DND-41 (cell line): ENCODE data around the gene NHLRC2.

ENCODE experiments used
- ATAC-seq: fragments of 200-7000 bp; cut with Tn5 transposase; 3 replicates; pipeline ENCODE4 v1.9.1; 2021; ENCODE audit warnings: low read depth; ENCODE audit not compliant: insufficient read depth
- DNase-seq: peaks from one replicate; pipeline ENCODE4 v3.0.0-alpha.2; 2020
- H2AFZ ChIP-seq: 2 replicates; pipeline ENCODE4 v1.6.0; 2012; ENCODE audit warnings: low read depth, low read length
- H3K27ac ChIP-seq: 2 replicates; pipeline ENCODE4 v1.5.1; 2012; ENCODE audit warnings: low read length, inconsistent platforms
- H3K27me3 ChIP-seq: fragments of 200-600 bp; sonication (generic); 2 replicates; pipeline ENCODE4 v1.6.0; 2012; ENCODE audit warnings: low read length, mild to moderate bottlenecking, inconsistent platforms; ENCODE audit not compliant: insufficient read depth, poor library complexity
- H3K36me3 ChIP-seq: 2 replicates; pipeline ENCODE4 v1.5.1; 2012; ENCODE audit warnings: low read length, inconsistent platforms; ENCODE audit not compliant: insufficient read depth
- H3K4me1 ChIP-seq: 2 replicates; pipeline ENCODE4 v1.5.1; 2012; ENCODE audit warnings: mild to moderate bottlenecking, low read length; ENCODE audit not compliant: insufficient read depth
- H3K4me2 ChIP-seq: 2 replicates; pipeline ENCODE4 v1.6.0; 2012; ENCODE audit warnings: mild to moderate bottlenecking, moderate library complexity, low read length, inconsistent platforms; ENCODE audit not compliant: insufficient read depth
- H3K4me3 ChIP-seq, 2 experiments: fragments of 200-600 bp in 1 of 2; shearing (Covaris generic) in 1 of 2; 2 replicates each; pipeline ENCODE4 v1.5.1; 2012 to 2016; ENCODE audit warnings: inconsistent platforms in 2 of 2, low read length in 2 of 2, mild to moderate bottlenecking in 2 of 2, low read depth in 1 of 2, moderate library complexity in 1 of 2
- H3K79me2 ChIP-seq: 2 replicates; pipeline ENCODE4 v1.6.0; 2012; ENCODE audit warnings: low read length, inconsistent platforms; ENCODE audit not compliant: insufficient read depth
- H3K9ac ChIP-seq: 2 replicates; pipeline ENCODE4 v1.6.0; 2012; ENCODE audit warnings: low read depth, mild to moderate bottlenecking, inconsistent platforms, low read length, moderate library complexity
- H3K9me3 ChIP-seq: 2 replicates; pipeline ENCODE4 v1.5.1; 2012; ENCODE audit warnings: low read length, moderate library complexity, mild to moderate bottlenecking, inconsistent platforms; ENCODE audit not compliant: insufficient read depth, severe bottlenecking
- H4K20me1 ChIP-seq: 2 replicates; pipeline ENCODE4 v1.6.0; 2012; ENCODE audit warnings: low read length; ENCODE audit not compliant: insufficient read depth
- EZH2 ChIP-seq: IDR thresholded peaks from 3 replicates; pipeline ENCODE4 v1.6.1; 2012; ENCODE audit warnings: borderline replicate concordance, low read depth, mild to moderate bottlenecking, moderate library complexity, low read length, inconsistent platforms; ENCODE audit not compliant: severe bottlenecking
- TF ChIP-seq, protein P1 (sequence below): IDR thresholded peaks from 2 replicates; pipeline ENCODE4 v1.5.1; 2012; ENCODE audit warnings: borderline replicate concordance, low read length, moderate library complexity, mild to moderate bottlenecking; ENCODE audit not compliant: poor library complexity, severe bottlenecking; ENCODE audit errors: extremely low read depth

Gene NHLRC2

DNA sequence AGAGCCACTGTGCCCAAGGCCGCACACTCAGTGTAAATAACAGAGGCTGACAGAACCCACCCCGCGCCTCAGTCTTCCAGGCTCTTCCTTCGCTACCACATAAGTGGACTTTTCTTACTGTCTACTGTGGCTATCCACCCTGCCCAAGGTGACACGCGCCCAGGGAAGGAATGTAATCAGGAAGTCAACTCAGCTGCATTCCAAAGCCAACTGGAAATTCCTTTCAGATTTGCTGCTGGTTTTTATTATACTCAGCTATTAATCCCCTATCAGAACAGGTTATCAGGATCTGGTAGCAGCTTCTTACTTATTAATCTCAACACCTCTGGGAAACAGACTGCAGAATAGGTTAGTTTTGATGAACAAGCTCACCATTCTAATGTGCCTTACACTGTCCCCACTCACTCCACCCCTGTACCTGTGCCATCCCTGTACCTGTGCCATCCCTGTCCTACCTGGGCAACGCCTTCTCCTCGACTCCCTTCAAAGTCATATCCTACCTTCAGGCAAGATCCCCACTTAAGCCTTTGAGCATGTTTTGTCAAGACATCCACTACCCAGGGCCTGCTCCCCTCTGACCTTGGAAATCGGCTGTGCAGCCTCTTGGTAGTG is 90.7 kb downstream of the NHLRC2 start:
- ATAC-seq (no peak), DNase-seq (no peak)
- Histone ChIP-seq H3K27me3 (no peaks in the 10 kb centered on the region), H3K9me3 (no peaks in the 10 kb centered on the region), H3K27ac (no peak overlapping the region), H4K20me1 (no peaks in the 10 kb centered on the region), H3K4me1 (no peaks in the 10 kb centered on the region), H3K4me3 (no peak overlapping the region), H3K79me2 (no peaks in the 10 kb centered on the region), H3K36me3 (no peaks in the 10 kb centered on the region), H3K9ac (no peak overlapping the region), H2AFZ (no peak overlapping the region), H3K4me2 (no peak overlapping the region)
- no peak for TF ChIP-seq EZH2
- TF ChIP-seq, protein P1, sequence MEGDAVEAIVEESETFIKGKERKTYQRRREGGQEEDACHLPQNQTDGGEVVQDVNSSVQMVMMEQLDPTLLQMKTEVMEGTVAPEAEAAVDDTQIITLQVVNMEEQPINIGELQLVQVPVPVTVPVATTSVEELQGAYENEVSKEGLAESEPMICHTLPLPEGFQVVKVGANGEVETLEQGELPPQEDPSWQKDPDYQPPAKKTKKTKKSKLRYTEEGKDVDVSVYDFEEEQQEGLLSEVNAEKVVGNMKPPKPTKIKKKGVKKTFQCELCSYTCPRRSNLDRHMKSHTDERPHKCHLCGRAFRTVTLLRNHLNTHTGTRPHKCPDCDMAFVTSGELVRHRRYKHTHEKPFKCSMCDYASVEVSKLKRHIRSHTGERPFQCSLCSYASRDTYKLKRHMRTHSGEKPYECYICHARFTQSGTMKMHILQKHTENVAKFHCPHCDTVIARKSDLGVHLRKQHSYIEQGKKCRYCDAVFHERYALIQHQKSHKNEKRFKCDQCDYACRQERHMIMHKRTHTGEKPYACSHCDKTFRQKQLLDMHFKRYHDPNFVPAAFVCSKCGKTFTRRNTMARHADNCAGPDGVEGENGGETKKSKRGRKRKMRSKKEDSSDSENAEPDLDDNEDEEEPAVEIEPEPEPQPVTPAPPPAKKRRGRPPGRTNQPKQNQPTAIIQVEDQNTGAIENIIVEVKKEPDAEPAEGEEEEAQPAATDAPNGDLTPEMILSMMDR: no peak

DNA sequence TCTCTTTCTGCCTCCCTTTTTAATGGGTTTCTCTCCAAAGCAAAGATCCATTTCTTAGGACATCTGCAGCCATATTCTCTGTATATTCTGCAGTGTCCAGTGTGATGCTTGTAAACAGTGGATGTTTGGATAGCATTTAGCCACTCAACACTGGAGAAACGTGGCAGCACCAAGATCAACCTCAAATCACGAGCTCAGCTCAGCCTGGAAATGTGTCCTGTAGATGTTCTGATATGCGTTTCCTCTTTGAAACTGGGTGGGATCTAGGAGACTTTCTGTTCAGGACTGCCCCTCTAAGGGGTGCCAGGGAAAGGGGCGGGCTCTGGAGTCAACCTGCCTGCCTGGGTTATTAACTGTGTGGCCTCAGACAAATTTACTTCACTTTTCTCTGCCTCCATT is 91.2 kb downstream of the NHLRC2 start:
- TF ChIP-seq, protein P1: no peak
- TF ChIP-seq EZH2: no peak
- H3K36me3 ChIP-seq: no peaks in the 10 kb centered on the region
- no peaks in the 10 kb centered on the region for H3K4me1 ChIP-seq
- no peaks in the 10 kb centered on the region for H3K27me3 ChIP-seq
- H4K20me1 ChIP-seq: no peaks in the 10 kb centered on the region
- H2AFZ ChIP-seq: no peak overlapping the region
- no peaks in the 10 kb centered on the region for H3K79me2 ChIP-seq
- DNase-seq: no peak
- no peak overlapping the region for H3K4me3 ChIP-seq
- H3K9me3 ChIP-seq: no peaks in the 10 kb centered on the region
- no peak overlapping the region for H3K4me2 ChIP-seq
- ATAC-seq: no peak
- H3K9ac ChIP-seq: no peak overlapping the region
- no peak overlapping the region for H3K27ac ChIP-seq

DNA sequence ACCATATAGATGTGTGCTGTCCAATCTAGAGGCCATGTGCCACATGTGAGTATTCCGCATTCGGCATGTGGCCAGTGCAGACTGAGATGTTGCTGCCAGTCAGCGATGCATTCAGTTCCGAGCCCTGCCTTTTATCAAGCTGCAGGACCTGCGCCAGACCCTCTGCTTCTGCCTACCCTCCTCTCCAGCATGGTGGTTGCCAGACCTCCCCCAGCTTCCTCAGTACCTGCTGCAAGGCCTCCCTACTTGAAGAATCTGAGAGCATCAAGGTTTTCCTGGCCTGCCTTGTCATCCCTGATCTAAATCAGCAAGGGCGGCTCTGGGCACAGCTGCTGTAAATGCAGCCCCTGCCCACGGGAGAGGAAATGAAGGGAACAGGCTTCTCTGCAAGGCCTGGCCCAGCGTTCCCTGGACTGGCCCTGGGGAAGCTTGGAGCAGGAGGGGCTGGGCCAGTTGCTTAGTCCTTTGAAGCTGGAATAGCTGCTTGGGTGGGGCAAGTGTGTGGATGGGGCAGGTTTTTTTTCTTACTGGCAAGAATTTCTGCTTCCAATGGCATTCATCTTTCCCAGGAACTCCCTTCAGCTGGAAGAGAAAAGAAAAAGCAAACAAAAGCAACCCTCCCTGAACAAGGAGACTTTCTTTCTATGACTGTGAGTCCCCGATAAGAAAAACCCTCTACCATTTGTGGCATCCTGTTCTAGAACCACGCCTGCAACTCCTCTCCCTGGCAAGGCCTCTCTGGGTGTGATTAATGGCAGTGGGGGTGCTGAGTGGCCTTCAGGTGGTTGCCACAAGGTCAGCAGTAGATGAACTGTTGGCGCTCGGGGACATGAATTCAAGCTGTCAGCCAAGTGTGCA is 93.0 kb downstream of the NHLRC2 start:
- no peaks in the 10 kb centered on the region for H3K27me3 ChIP-seq
- H2AFZ ChIP-seq: no peak overlapping the region
- H3K79me2 ChIP-seq: no peaks in the 10 kb centered on the region
- H3K4me1 ChIP-seq: no peaks in the 10 kb centered on the region
- H3K27ac ChIP-seq: no peak overlapping the region
- DNase-seq: no peak
- H3K4me3 ChIP-seq: no peak overlapping the region
- no peaks in the 10 kb centered on the region for H3K36me3 ChIP-seq
- H4K20me1 ChIP-seq: no peaks in the 10 kb centered on the region
- no peak overlapping the region for H3K9ac ChIP-seq
- no peaks in the 10 kb centered on the region for H3K9me3 ChIP-seq
- TF ChIP-seq EZH2: no peak
- TF ChIP-seq, protein P1: no peak
- H3K4me2 ChIP-seq: no peak overlapping the region
- peak; percentile 37; the same call in 1 of the 3 replicates for ATAC-seq
